ENCODE measurements around the gene FANCM. TPM values are rescaled to one million over a fixed set of nuclear protein-coding genes. Genes with fewer than 3 reads are reported as not detected.

Gene FANCM
- total RNA-seq, 1 experiment from 2014 or later: 11.9 TPM

- H4K91ac ChIP-seq (ENCODE audit: insufficient read length, low read depth, low read length): no peak overlapping the region
- H2BK12ac ChIP-seq (ENCODE audit: insufficient read length, low read depth, low read length): no peak overlapping the region
- H3K79me2 ChIP-seq (ENCODE audit: insufficient read depth, low read length): peaks cover 16% of the 10 kb centered on the region; the same call in 1 of the 2 replicates
- H2BK15ac ChIP-seq (ENCODE audit: low read depth, low read length): no peak overlapping the region
- Mint-ChIP-seq H3K4me3 (no peak overlapping the region), H3K27ac (no peak overlapping the region), H3K9me3 (no peaks in the 10 kb centered on the region), H3K4me1 (peaks cover 0 to 6% of the 10 kb centered on the region in 2 experiments; a peak in 2 of 4 replicates), H3K27me3 (ENCODE audit: low read depth) (no peaks in the 10 kb centered on the region), H3K36me3 (ENCODE audit: insufficient read depth in 1 of 3, low read depth in 3 of 3) (peaks cover 25 to 46% (median 45%) of the 10 kb centered on the region in 3 experiments)
- no peak overlapping the region for H3K56ac ChIP-seq (ENCODE audit: insufficient read length, low read depth, low read length)
- H3K9ac ChIP-seq (ENCODE audit: extremely low read depth, insufficient read length, low read length): no peak overlapping the region
- H2AK5ac ChIP-seq (ENCODE audit: insufficient read length, low read length): no peak overlapping the region
- no peak overlapping the region for H4K8ac ChIP-seq (replicated peaks; ENCODE audit: insufficient read length, low read depth, low read length)
- H3K4me1 ChIP-seq (ENCODE audit: insufficient read depth, low read length): no peaks in the 10 kb centered on the region
- H2AFZ ChIP-seq (ENCODE audit: low read length): no peak overlapping the region
- no peaks in the 10 kb centered on the region for H4K20me1 ChIP-seq (ENCODE audit: control insufficient read depth, insufficient read depth, insufficient read length)
- TF ChIP-seq CTCF (conservative IDR thresholded peaks at IDR 0.05): no peak
- H3T11ph ChIP-seq (ENCODE audit: low read length): no peak overlapping the region
- no peaks in the 10 kb centered on the region for H3K27me3 ChIP-seq (ENCODE audit: insufficient read depth, low read length)
- H3K23ac ChIP-seq (ENCODE audit: insufficient read length, low read depth, low read length): no peak overlapping the region
- H3K18ac ChIP-seq (ENCODE audit: insufficient read length, low read depth, low read length): no peak overlapping the region
- no peak for DNase-seq
- no peak overlapping the region for H2BK5ac ChIP-seq (ENCODE audit: insufficient read length, low read length)
- H2BK120ac ChIP-seq (ENCODE audit: low read depth, low read length, poor library complexity, severe bottlenecking): no peak overlapping the region
- H2BK20ac ChIP-seq (ENCODE audit: low read depth, low read length, poor library complexity, severe bottlenecking): no peak overlapping the region
- no peak overlapping the region for H3K4me2 ChIP-seq (ENCODE audit: insufficient read depth, insufficient read length, low read length)
- H3K23me2 ChIP-seq (ENCODE audit: insufficient read length, low read depth, low read length, poor library complexity, severe bottlenecking): no peaks in the 10 kb centered on the region
- H3K79me1 ChIP-seq (ENCODE audit: insufficient read depth, low read depth, low read length, poor library complexity, severe bottlenecking): no peaks in the 10 kb centered on the region
- no peak overlapping the region for H4K5ac ChIP-seq (ENCODE audit: insufficient read length, low read depth, low read length)
- H3K27ac ChIP-seq (ENCODE audit: insufficient read length, low read depth, low read length): no peak overlapping the region
- H3K4ac ChIP-seq (ENCODE audit: low read depth, low read length): no peak overlapping the region
- no peaks in the 10 kb centered on the region for H3K9me3 ChIP-seq (ENCODE audit: control insufficient read depth, low read depth, low read length)
- no peak overlapping the region for H3K14ac ChIP-seq (ENCODE audit: insufficient read depth, low read length)
- WGBS (ENCODE audit: extremely low coverage, insufficient read length, low lambda C conversion rate): no CpG with 5 or more reads among the region's 2 CpGs
Observed at GRCh38 chr14:45094275-45094674, 41.5 kb upstream of the FANCM start.

All from H9 (cell line).